ENCODE measurements around the gene LHFPL3. TPM values are rescaled to one million over a fixed set of nuclear protein-coding genes. Genes with fewer than 3 reads are reported as not detected.

Gene LHFPL3
- total and polyA plus RNA-seq, 2 donors (not counting 3 experiments of a cell fraction or from before 2014, with no cell fraction given): not detected

DNA sequence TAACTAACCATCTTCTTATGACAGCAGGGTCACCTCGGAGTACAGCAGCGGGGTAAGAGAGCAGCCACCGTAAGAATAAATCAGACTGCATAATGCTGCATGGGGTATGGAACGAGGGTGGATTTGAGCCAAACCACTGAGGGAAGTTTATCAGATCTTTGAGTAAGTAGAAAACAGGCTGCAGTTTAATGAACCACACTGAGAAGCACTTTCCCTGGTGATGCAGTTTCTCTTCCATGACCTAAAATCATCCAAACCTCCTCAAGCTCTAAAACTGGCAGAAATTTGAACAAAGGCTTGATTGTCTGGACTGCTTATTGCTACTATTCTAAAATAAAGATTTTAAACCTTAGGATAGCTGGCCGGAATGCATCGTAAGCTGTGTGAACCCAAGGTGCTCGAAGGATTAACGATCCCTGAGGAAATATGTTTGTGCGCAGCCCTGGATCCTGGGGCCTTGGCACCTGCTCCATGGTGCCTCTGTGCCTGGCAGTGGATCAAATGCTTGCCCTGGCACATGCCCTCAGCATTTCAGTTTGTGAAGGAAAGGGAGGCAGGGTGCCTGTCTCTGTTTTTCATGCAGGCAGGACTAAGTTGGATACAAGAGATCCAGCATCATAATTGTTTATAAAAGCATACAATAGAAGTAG is 322.7 kb downstream of the LHFPL3 start:
- no peaks in the 10 kb centered on the region for H3K9me3 ChIP-seq (replicated peaks; ENCODE audit: control insufficient read depth, insufficient read depth, low read length)
- H2AFZ ChIP-seq (ENCODE audit: low read depth, low read length): no peak overlapping the region
- DNase-seq (ENCODE audit: low read depth, low spot score) (no peak), FAIRE-seq (no peak)
- no TSS peak for BruUV-seq (replicated peaks)
- intact Hi-C loops (cut with micrococcal nuclease) (no loop called here), dilution Hi-C loops (cut with MboI; ENCODE audit: extremely low pct_ligation_motif_present, low sequenced_read_pairs) (no loop called here)
- H3K9ac ChIP-seq (replicated peaks; ENCODE audit: extremely low read depth, insufficient read depth, low read length): no peak overlapping the region
- H3K9me1 ChIP-seq (replicated peaks; ENCODE audit: control insufficient read depth, extremely low read depth, insufficient read depth, low read length): no peaks in the 10 kb centered on the region
- no peaks in the 10 kb centered on the region for H3K79me2 ChIP-seq (ENCODE audit: control insufficient read depth, insufficient read depth, low read length)
- H3K4me2 ChIP-seq (ENCODE audit: insufficient read depth, low read length): no peak overlapping the region
- no peak overlapping the region for H3K27ac ChIP-seq (ENCODE audit: insufficient read depth, low read depth, low read length)
- no peaks in the 10 kb centered on the region for H4K20me1 ChIP-seq (replicated peaks; ENCODE audit: control insufficient read depth, extremely low read depth, insufficient read depth, low read length)
- no peaks in the 10 kb centered on the region for H3K36me3 ChIP-seq (ENCODE audit: control insufficient read depth in 2 of 2, extremely low read depth in 1 of 2, insufficient read depth in 2 of 2, low read length in 2 of 2)
- H3K27me3 ChIP-seq (ENCODE audit: control insufficient read depth in 2 of 2, insufficient read depth in 2 of 2, low read length in 2 of 2): peaks cover 2% of the 10 kb centered on the region in 2 experiments
- ChIA-PET CTCF (no interaction called here), POLR2A (no interaction called here)
- H3K4me3 ChIP-seq (replicated peaks in 1 of 3; ENCODE audit: insufficient read depth in 1 of 3, low read depth in 1 of 3, low read length in 3 of 3): no peak overlapping the region
- TF ChIP-seq EZH2 (IDR thresholded peaks at IDR 0.05; ENCODE audit: borderline replicate concordance, low read depth, low read length, severe bottlenecking) (no peak), MYC (IDR thresholded peaks at IDR 0.05; ENCODE audit: low read depth, low read length) (no peak), FOS (IDR thresholded peaks at IDR 0.05; ENCODE audit: borderline replicate concordance, insufficient read depth, low read length) (no peak), JUN (IDR thresholded peaks at IDR 0.05; ENCODE audit: borderline replicate concordance, insufficient read depth, insufficient read length, low read depth) (no peak), POLR2A (IDR thresholded peaks at IDR 0.05; ENCODE audit: low read depth, low read length) (no peak), GATA2 (IDR thresholded peaks at IDR 0.05; ENCODE audit: insufficient read depth, insufficient read length, low read depth, low read length) (no peak), POLR2AphosphoS5 (IDR thresholded peaks at IDR 0.05; ENCODE audit: insufficient read depth, low read depth, low read length) (no peak)
- TF ChIP-seq, protein P1, sequence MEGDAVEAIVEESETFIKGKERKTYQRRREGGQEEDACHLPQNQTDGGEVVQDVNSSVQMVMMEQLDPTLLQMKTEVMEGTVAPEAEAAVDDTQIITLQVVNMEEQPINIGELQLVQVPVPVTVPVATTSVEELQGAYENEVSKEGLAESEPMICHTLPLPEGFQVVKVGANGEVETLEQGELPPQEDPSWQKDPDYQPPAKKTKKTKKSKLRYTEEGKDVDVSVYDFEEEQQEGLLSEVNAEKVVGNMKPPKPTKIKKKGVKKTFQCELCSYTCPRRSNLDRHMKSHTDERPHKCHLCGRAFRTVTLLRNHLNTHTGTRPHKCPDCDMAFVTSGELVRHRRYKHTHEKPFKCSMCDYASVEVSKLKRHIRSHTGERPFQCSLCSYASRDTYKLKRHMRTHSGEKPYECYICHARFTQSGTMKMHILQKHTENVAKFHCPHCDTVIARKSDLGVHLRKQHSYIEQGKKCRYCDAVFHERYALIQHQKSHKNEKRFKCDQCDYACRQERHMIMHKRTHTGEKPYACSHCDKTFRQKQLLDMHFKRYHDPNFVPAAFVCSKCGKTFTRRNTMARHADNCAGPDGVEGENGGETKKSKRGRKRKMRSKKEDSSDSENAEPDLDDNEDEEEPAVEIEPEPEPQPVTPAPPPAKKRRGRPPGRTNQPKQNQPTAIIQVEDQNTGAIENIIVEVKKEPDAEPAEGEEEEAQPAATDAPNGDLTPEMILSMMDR (IDR thresholded peaks at IDR 0.05; ENCODE audit: extremely low read depth in 1 of 2, insufficient read depth in 1 of 2, low read depth in 1 of 2, low read length in 2 of 2): no peak
- TF ChIP-seq, protein P2, sequence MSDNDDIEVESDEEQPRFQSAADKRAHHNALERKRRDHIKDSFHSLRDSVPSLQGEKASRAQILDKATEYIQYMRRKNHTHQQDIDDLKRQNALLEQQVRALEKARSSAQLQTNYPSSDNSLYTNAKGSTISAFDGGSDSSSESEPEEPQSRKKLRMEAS (IDR thresholded peaks at IDR 0.05; ENCODE audit: insufficient read depth, insufficient read length): no peak
- H3K4me1 ChIP-seq (ENCODE audit: control insufficient read depth, extremely low read depth, insufficient read depth, low read length): no peaks in the 10 kb centered on the region

Data from endothelial cell of umbilical vein (primary cell).